Endodermal cell (in vitro differentiated cells): ENCODE measurements around the gene GIMAP5. TPM values are rescaled to one million over a fixed set of nuclear protein-coding genes. Genes with fewer than 3 reads are reported as not detected.
A peak's percentile ranks its signal among the peaks of the same experiment; 100 is the strongest.

Source experiments
- DNase-seq: peaks from one replicate; pipeline ENCODE4 v3.0.0-alpha.2; 2017
- H3K27ac ChIP-seq: 2 replicates; pipeline ENCODE4 v1.5.1; 2013; ENCODE audit warnings: mild to moderate bottlenecking, low read depth, low read length, moderate library complexity
- H3K27me3 ChIP-seq: 2 replicates; pipeline ENCODE4 v1.6.1; 2013; ENCODE audit warnings: mild to moderate bottlenecking, low read length, moderate library complexity; ENCODE audit not compliant: insufficient read depth, control insufficient read depth, poor library complexity, severe bottlenecking
- H3K36me3 ChIP-seq: 2 replicates; pipeline ENCODE4 v1.7.0; 2013; ENCODE audit warnings: mild to moderate bottlenecking, low read length, moderate library complexity; ENCODE audit not compliant: control insufficient read depth, insufficient read depth
- H3K4me1 ChIP-seq: one replicate; pipeline ENCODE4 v1.7.0; 2013; ENCODE audit warnings: low read length; ENCODE audit not compliant: control insufficient read depth, insufficient read depth
- H3K4me3 ChIP-seq: 2 replicates; pipeline ENCODE4 v1.5.1; 2013; ENCODE audit warnings: mild to moderate bottlenecking, low read length, moderate library complexity
- H3K9ac ChIP-seq: 2 replicates; pipeline ENCODE4 v1.6.1; 2013; ENCODE audit warnings: mild to moderate bottlenecking, low read length, moderate library complexity; ENCODE audit not compliant: poor library complexity, severe bottlenecking; ENCODE audit errors: extremely low read depth
- H3K9me3 ChIP-seq: 2 replicates; pipeline ENCODE4 v1.6.1; 2013; ENCODE audit warnings: mild to moderate bottlenecking, low read length, moderate library complexity; ENCODE audit not compliant: control insufficient read depth
- H3K27ac Mint-ChIP-seq: 2 replicates; pipeline ENCODE4 v1.8.0; 2020; ENCODE audit warnings: mixed read lengths
- H3K27me3 Mint-ChIP-seq: 2 replicates; pipeline ENCODE4 v1.8.0; 2021; ENCODE audit warnings: mild to moderate bottlenecking, mixed read lengths; ENCODE audit not compliant: insufficient read depth
- H3K36me3 Mint-ChIP-seq: 2 replicates; pipeline ENCODE4 v1.8.0; 2020; ENCODE audit warnings: low read depth, mixed read lengths
- H3K4me1 Mint-ChIP-seq: 2 replicates; pipeline ENCODE4 v1.8.0; 2020; ENCODE audit warnings: mixed read lengths
- H3K4me3 Mint-ChIP-seq: 2 replicates; pipeline ENCODE4 v1.8.0; 2020; ENCODE audit warnings: mild to moderate bottlenecking, moderate library complexity, mixed read lengths
- H3K9me3 Mint-ChIP-seq: 2 replicates; pipeline ENCODE4 v1.8.0; 2020; ENCODE audit warnings: mild to moderate bottlenecking, mixed read lengths
- CTCF ChIP-seq: fragments of 200-600 bp; sonication (generic); conservative IDR thresholded peaks from 2 replicates; pipeline ENCODE4 v1.5.0; 2021; ENCODE audit warnings: antibody characterized with exemption, mild to moderate bottlenecking
- whole genome bisulfite sequencing, 2 experiments: methylation state at CpG; one replicate each; pipeline versions ENCODE4 v1.1.5 to v1.1.7; 2013; ENCODE audit warnings: missing lambda C conversion rate in 2 of 2, mixed read lengths in 1 of 2; ENCODE audit not compliant: insufficient coverage in 1 of 2, insufficient read length in 1 of 2; 5-methylcytosine and 5-hydroxymethylcytosine counted together
- long read RNA-seq, 4 experiments: library from polyadenylated mRNA in 2 of 4; library from RNA in 1 of 4; library from capped mRNA in 1 of 4; stranded (forward) in 3 of 4; unstranded in 1 of 4; transcript quantifications; one replicate each; pipeline ENCODE4 v2.0.0, GENCODE V29; 2020 to 2021; ENCODE audit warnings: inconsistent platforms in 1 of 4
- polyA plus RNA-seq, 2 experiments: library from polyadenylated mRNA; stranded (reverse); fragments of 50-300 nt; gene quantifications; one replicate each; pipeline ENCODE4 v1.2.3, GENCODE V29; 2013
- total RNA-seq, 2 donors: library from RNA; stranded (reverse); fragmentation: NEBNext Ultra II Directional in 1 of 2; extraction: Animal tissue kit (Norgen Biotek cat#: 25700) in 1 of 2; gene quantifications; 2 replicates in 1 of 2; 3 replicates in 1 of 2; pipeline ENCODE4 v1.2.1, GENCODE V29; 2021

The GIMAP5 gene
- not detected for total RNA-seq
- not detected for polyA plus RNA-seq (2013, experiment 1 of 2)
- polyA plus RNA-seq (2013, experiment 2 of 2): not detected
- long read RNA-seq, experiment 1: 0 reads
- long read RNA-seq, experiment 2: 0 reads
- long read RNA-seq, experiment 3: 0 reads
- long read RNA-seq, experiment 4: 0 reads

- Histone ChIP-seq H3K27me3 (peaks cover 100% of the 10 kb centered on the region), H3K4me1 (no peaks in the 10 kb centered on the region), H3K27ac (no peak within 1 kb of the TSS), H3K36me3 (no peaks in the 10 kb centered on the region), H3K9me3 (no peaks in the 10 kb centered on the region), H3K9ac (no peak within 1 kb of the TSS), H3K4me3 (no peak within 1 kb of the TSS)
- 53 to 61% methylated on average over 11 to 14 of the region's 14 CpGs for WGBS, 2 experiments
- no peaks in the 10 kb centered on the region for H3K9me3 Mint-ChIP-seq
- DNase-seq: no peak
- no peak for TF ChIP-seq CTCF
- peaks cover 8% of the 10 kb centered on the region for H3K4me1 Mint-ChIP-seq
- peaks cover 100% of the 10 kb centered on the region for H3K27me3 Mint-ChIP-seq
- H3K27ac Mint-ChIP-seq: no peak within 1 kb of the TSS
- no peak within 1 kb of the TSS for H3K4me3 Mint-ChIP-seq
- no peaks in the 10 kb centered on the region for H3K36me3 Mint-ChIP-seq
Measured at GRCh38 chr7:150737265-150738055, at the start of gene GIMAP5. TSS of gene GIMAP5 (plus strand) at chr7:150737418. CDS start at chr7:150740885, 3,467 bp downstream.

- TF ChIP-seq CTCF: no peak
- no peak overlapping the region for H3K27ac Mint-ChIP-seq
- no peaks in the 10 kb centered on the region for H3K9me3 Mint-ChIP-seq
- H3K4me1 ChIP-seq: no peaks in the 10 kb centered on the region
- no peaks in the 10 kb centered on the region for H3K4me1 Mint-ChIP-seq
- peaks cover 4% of the 10 kb centered on the region for H3K27me3 ChIP-seq
- no peaks in the 10 kb centered on the region for H3K9me3 ChIP-seq
- no peaks in the 10 kb centered on the region for H3K36me3 ChIP-seq
- no peak overlapping the region for H3K9ac ChIP-seq
- no peak overlapping the region for H3K4me3 Mint-ChIP-seq
- WGBS, 2 experiments: 80 to 88% methylated on average over 4 to 6 of the region's 6 CpGs
- H3K36me3 Mint-ChIP-seq: no peaks in the 10 kb centered on the region
- no peak overlapping the region for H3K27ac ChIP-seq
- peaks cover 74% of the 10 kb centered on the region for H3K27me3 Mint-ChIP-seq
- DNase-seq: peak; percentile 45
- no peak overlapping the region for H3K4me3 ChIP-seq
Measured at GRCh38 chr7:150688630-150689029, 48.6 kb upstream of the GIMAP5 start.

GRCh38 chr7:150695654-150696053, 41.6 kb upstream of the GIMAP5 start:
- no peak for TF ChIP-seq CTCF
- no peak overlapping the region for H3K4me3 ChIP-seq
- no peak overlapping the region for H3K27ac Mint-ChIP-seq
- no peak overlapping the region for H3K27ac ChIP-seq
- peaks cover 10% of the 10 kb centered on the region for H3K9me3 Mint-ChIP-seq
- no peak for DNase-seq
- no peaks in the 10 kb centered on the region for H3K36me3 ChIP-seq
- no peaks in the 10 kb centered on the region for H3K36me3 Mint-ChIP-seq
- H3K4me1 Mint-ChIP-seq: no peaks in the 10 kb centered on the region
- no peak overlapping the region for H3K4me3 Mint-ChIP-seq
- H3K9ac ChIP-seq: no peak overlapping the region
- H3K4me1 ChIP-seq: no peaks in the 10 kb centered on the region
- peaks cover 42% of the 10 kb centered on the region for H3K27me3 Mint-ChIP-seq
- no peaks in the 10 kb centered on the region for H3K9me3 ChIP-seq
- peaks cover 8% of the 10 kb centered on the region for H3K27me3 ChIP-seq
- WGBS, 2 experiments: 83 to 100% methylated on average over 1 to 2 of the region's 2 CpGs
